NCI-H1694 treated with DMSO at 0.1 percent for 48 hours (cell line): Measurements from ENCODE around the gene BEX5.
A peak's percentile ranks its signal among the peaks of the same experiment; 100 is the strongest.
"Not testable (repeated sequence)": the region's sequence is repeated elsewhere in the genome, so short reads cannot be mapped to it uniquely, and the experiment has no call there.

Experiments used
- DNase-seq: peaks from one replicate; lab custom pipeline; 2025; lab: John Stamatoyannopoulos, UW

Gene BEX5

GRCh38 chrX:102155806-102156179, at the start of gene BEX5:
Gene BEX5 (minus strand): TSS chrX:102155977. CDS start chrX:102154265, 1,712 bp downstream.
- peak; percentile 92 for DNase-seq

- DNase-seq, result no peak
Observed at GRCh38 chrX:102185967-102186720, 30.4 kb upstream of the BEX5 start.

GRCh38 chrX:102154900-102155805, 624 bp downstream of the BEX5 start:
- peak; percentile 16 for DNase-seq

GRCh38 chrX:102154218-102154860, 1.4 kb downstream of the BEX5 start:
- DNase-seq, result peak; percentile 48

GRCh38 chrX:102142274-102142673, 13.5 kb downstream of the BEX5 start, which contains the start of gene TCEAL6:
Gene TCEAL6 (minus strand): TSS chrX:102142481.
- not testable (repeated sequence) for DNase-seq

- DNase-seq, result not testable (repeated sequence)
Observed at GRCh38 chrX:102141631-102142030, 14.1 kb downstream of the BEX5 start.

GRCh38 chrX:102140876-102141275, 14.9 kb downstream of the BEX5 start:
- not testable (repeated sequence) for DNase-seq

GRCh38 chrX:102138064-102138463, 17.7 kb downstream of the BEX5 start:
- DNase-seq, result no peak

- DNase-seq, result peak; percentile 60
Observed at GRCh38 chrX:102129473-102129872, 26.3 kb downstream of the BEX5 start.

- DNase-seq, result no peak
Observed at GRCh38 chrX:102126863-102127262, 28.9 kb downstream of the BEX5 start.

GRCh38 chrX:102126080-102126818, 29.5 kb downstream of the BEX5 start:
- DNase-seq, result not testable (repeated sequence)

GRCh38 chrX:102125436-102125835, 30.3 kb downstream of the BEX5 start, which contains the start of gene TCEAL2:
Gene TCEAL2 (plus strand): TSS chrX:102125679. CDS start chrX:102126831, 1,152 bp downstream.
- peak; percentile 8 for DNase-seq

- DNase-seq, result not testable (repeated sequence)
Observed at GRCh38 chrX:102125014-102125413, 30.8 kb downstream of the BEX5 start.

GRCh38 chrX:102115748-102116147, 40.0 kb downstream of the BEX5 start:
- no peak for DNase-seq

GRCh38 chrX:102113367-102113766, 42.4 kb downstream of the BEX5 start:
- DNase-seq, result no peak
